ENCODE measurements around the gene RYR2.

- TF ChIP-seq JUNB (IDR thresholded peaks at IDR 0.05) = no peak
- no peak for TF ChIP-seq CTCF (IDR thresholded peaks at IDR 0.05)
- no peak for TF ChIP-seq HDAC2 (IDR thresholded peaks at IDR 0.05)
- no peak for TF ChIP-seq RNF2 (IDR thresholded peaks at IDR 0.05; ENCODE audit: borderline replicate concordance, low read depth)
- TF ChIP-seq EP300 (IDR thresholded peaks at IDR 0.05) = no peak
- TF ChIP-seq RAD21 (conservative IDR thresholded peaks at IDR 0.05 in 1 of 2, IDR thresholded peaks at IDR 0.05 in 1 of 2) = no peak
Measured at GRCh38 chr1:236992449-236992848, 49.5 kb upstream of the RYR2 start.

Data from A549 (cell line).